Peyer's patch (tissue), 4 donors: Measurements from ENCODE around the gene PAQR4. TPM values are rescaled to one million over a fixed set of nuclear protein-coding genes. Genes with fewer than 3 reads are reported as not detected.

Source experiments
- DNase-seq, 3 donors: peaks; one replicate each; pipeline ENCODE4 v3.0.0-alpha.2; 2017 to 2019
- H3K27ac ChIP-seq, 4 donors: fragments of 200-600 bp; sonication (generic); one replicate each; pipeline ENCODE4 v1.5.1; 2016 to 2019
- H3K27me3 ChIP-seq, 2 donors: fragments of 200-600 bp; sonication (generic); one replicate each; pipeline ENCODE4 v1.5.1; 2019
- H3K36me3 ChIP-seq, 3 donors: fragments of 200-600 bp; sonication (generic); one replicate each; pipeline ENCODE4 v1.5.1; 2016 to 2019
- H3K4me1 ChIP-seq, 4 donors: fragments of 200-600 bp; sonication (generic); one replicate each; pipeline ENCODE4 v1.5.1; 2016 to 2019
- H3K4me3 ChIP-seq, 4 donors: fragments of 200-600 bp; sonication (generic); 1 replicate in 3 of 4; 2 replicates in 1 of 4; pipeline ENCODE4 v1.5.1; 2016 to 2019; ENCODE audit warnings: mild to moderate bottlenecking in 1 of 4
- H3K9me3 ChIP-seq, 4 donors: fragments of 200-600 bp; sonication (generic); one replicate each; pipeline ENCODE4 v1.5.1; 2016 to 2019; ENCODE audit warnings: mild to moderate bottlenecking in 1 of 4
- POLR2A ChIP-seq, 2 donors: fragments of 450-650 bp; IDR thresholded peaks; one replicate each; pipeline ENCODE4 v1.5.1; 2017; ENCODE audit warnings: antibody characterized with exemption in 2 of 2, mild to moderate bottlenecking in 2 of 2, moderate library complexity in 2 of 2
- small RNA-seq, 2 donors: library from RNA; depleted of rRNA; stranded (forward); fragments of <200 nt; gene quantifications; one replicate each; pipeline ENCODE3, GENCODE V24; 2016
- total RNA-seq, 4 donors: library from RNA; depleted of rRNA; stranded (reverse); fragments of >200 nt; gene quantifications; one replicate each; pipeline ENCODE4 v1.1.0, GENCODE V29; 2016
- TF ChIP-seq, protein P1 (sequence below), 6 experiments: fragments of 450-650 bp in 4 of 6; fragments of 200-600 bp in 2 of 6; sonication (generic) in 1 of 6; IDR thresholded peaks; one replicate each; pipeline ENCODE4 v1.5.1; 2017 to 2019; ENCODE audit warnings: antibody characterized with exemption in 6 of 6, mild to moderate bottlenecking in 3 of 6, moderate library complexity in 1 of 6

The PAQR4 gene
- total RNA-seq, 4 donors from 2014 or later: 6.3 to 13.2 (median 9.2) TPM

DNA sequence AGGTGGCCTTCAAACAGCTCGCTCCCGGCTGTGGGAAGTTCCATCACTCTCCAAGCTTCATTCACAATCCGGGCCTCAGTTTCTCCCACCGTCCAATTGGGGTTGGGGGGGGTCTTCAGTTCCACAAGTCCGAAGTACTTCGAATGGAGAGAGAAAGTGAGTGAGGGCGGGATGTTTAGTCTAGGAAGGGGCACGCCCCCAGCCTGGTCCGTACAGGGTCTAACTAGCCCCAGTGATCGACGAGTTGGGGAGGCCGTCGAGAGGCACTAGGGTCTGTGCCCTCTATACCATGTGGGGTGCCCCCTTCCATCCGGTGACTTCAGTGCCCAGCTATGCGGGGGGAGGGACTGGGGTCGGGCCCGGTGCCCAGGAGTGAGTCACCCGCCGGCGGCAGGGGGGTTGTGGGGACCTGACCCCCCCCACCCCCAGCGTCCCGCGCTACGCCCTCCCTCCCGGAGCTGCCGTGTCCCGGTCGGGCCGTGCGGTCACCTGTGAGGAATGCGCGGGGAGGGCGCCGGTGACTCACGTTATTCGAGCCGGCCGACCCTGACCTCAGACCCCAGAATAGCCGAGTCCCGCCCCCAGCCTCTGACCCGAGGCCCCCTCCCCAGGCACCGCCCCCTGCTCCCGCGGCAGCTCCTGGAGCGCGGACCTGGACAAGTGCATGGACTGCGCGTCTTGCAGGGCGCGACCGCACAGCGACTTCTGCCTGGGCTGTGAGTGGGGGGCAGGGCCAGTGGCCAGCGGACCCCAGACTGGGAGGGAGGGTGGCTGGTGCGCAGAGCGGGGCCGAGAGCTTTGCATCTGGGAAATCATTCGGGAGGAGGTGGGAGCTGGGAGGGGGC lies 51.7 kb downstream of the PAQR4 start:
- Histone ChIP-seq H3K36me3 (peaks cover 0 to 2% (median 0%) of the 10 kb centered on the region in 3 donors), H3K4me1 (peaks cover 11 to 49% (median 27%) of the 10 kb centered on the region in 4 donors)

GRCh38 chr16:3021449-3022207 lies 52.5 kb downstream of the PAQR4 start:
- Histone ChIP-seq H3K4me1 (peaks cover 11 to 49% (median 27%) of the 10 kb centered on the region in 4 donors), H3K9me3 (no peaks in the 10 kb centered on the region), H3K27ac (peak overlapping the region; percentile 88 to 99 (median 96)), H3K36me3 (peaks cover 0 to 10% (median 0%) of the 10 kb centered on the region in 3 donors), H3K27me3 (no peaks in the 10 kb centered on the region), H3K4me3 (peak overlapping the region; percentile 59 to 79 (median 66))
- DNase-seq: peak; percentile 86 to 93 (median 88)
- TF ChIP-seq, protein P1, sequence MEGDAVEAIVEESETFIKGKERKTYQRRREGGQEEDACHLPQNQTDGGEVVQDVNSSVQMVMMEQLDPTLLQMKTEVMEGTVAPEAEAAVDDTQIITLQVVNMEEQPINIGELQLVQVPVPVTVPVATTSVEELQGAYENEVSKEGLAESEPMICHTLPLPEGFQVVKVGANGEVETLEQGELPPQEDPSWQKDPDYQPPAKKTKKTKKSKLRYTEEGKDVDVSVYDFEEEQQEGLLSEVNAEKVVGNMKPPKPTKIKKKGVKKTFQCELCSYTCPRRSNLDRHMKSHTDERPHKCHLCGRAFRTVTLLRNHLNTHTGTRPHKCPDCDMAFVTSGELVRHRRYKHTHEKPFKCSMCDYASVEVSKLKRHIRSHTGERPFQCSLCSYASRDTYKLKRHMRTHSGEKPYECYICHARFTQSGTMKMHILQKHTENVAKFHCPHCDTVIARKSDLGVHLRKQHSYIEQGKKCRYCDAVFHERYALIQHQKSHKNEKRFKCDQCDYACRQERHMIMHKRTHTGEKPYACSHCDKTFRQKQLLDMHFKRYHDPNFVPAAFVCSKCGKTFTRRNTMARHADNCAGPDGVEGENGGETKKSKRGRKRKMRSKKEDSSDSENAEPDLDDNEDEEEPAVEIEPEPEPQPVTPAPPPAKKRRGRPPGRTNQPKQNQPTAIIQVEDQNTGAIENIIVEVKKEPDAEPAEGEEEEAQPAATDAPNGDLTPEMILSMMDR (IDR thresholded peaks at IDR 0.05): peak in 5 of 6 experiments; percentile 18 to 50 (median 36)
- no peak for TF ChIP-seq POLR2A (IDR thresholded peaks at IDR 0.05)

More for the DNA sequence above, 51.7 kb downstream of the PAQR4 start:
- no peaks in the 10 kb centered on the region for H3K27me3 ChIP-seq
- H3K9me3 ChIP-seq: no peaks in the 10 kb centered on the region
- peak; percentile 31 to 86 (median 84) for DNase-seq
- H3K27ac ChIP-seq: peak overlapping the region; percentile 88 to 99 (median 96)
- peak in 1 of 2 donors; percentile 2 for TF ChIP-seq POLR2A (IDR thresholded peaks at IDR 0.05)
- TF ChIP-seq, protein P1 (IDR thresholded peaks at IDR 0.05): no peak
- peak overlapping the region; percentile 59 to 79 (median 66) for H3K4me3 ChIP-seq

DNA sequence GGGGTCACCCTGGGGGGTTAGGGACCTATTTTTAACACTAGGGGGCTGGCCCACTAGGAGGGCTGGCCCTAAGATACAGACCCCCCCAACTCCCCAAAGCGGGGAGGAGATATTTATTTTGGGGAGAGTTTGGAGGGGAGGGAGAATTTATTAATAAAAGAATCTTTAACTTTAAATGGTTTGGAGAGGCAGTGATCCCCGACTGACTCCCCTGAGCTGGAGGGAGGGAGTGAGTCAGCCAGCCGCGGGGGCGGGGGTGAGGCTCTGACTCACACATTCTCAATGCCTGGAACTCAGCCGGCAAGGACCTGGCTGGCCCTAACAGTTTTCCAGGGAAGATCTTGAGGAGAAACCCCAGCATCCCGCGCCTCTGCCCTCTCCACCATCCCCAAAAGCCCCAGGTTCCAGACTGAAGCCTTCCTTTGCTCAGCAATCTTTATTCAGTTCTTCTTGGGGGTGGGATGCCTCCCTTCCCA lies 53.1 kb downstream of the PAQR4 start:
- peaks cover 0 to 16% (median 0%) of the 10 kb centered on the region in 3 donors for H3K36me3 ChIP-seq
- H3K4me1 ChIP-seq: peaks cover 11 to 49% (median 27%) of the 10 kb centered on the region in 4 donors
- H3K9me3 ChIP-seq: no peaks in the 10 kb centered on the region
- TF ChIP-seq, protein P1 (IDR thresholded peaks at IDR 0.05): no peak
- TF ChIP-seq POLR2A (IDR thresholded peaks at IDR 0.05): peak in 1 of 2 donors; percentile 59
- peak overlapping the region; percentile 94 to 99 (median 96) for H3K27ac ChIP-seq
- peak; percentile 58 to 93 (median 91) for DNase-seq
- peak overlapping the region; percentile 59 to 79 (median 66) for H3K4me3 ChIP-seq
- H3K27me3 ChIP-seq: no peaks in the 10 kb centered on the region

DNA sequence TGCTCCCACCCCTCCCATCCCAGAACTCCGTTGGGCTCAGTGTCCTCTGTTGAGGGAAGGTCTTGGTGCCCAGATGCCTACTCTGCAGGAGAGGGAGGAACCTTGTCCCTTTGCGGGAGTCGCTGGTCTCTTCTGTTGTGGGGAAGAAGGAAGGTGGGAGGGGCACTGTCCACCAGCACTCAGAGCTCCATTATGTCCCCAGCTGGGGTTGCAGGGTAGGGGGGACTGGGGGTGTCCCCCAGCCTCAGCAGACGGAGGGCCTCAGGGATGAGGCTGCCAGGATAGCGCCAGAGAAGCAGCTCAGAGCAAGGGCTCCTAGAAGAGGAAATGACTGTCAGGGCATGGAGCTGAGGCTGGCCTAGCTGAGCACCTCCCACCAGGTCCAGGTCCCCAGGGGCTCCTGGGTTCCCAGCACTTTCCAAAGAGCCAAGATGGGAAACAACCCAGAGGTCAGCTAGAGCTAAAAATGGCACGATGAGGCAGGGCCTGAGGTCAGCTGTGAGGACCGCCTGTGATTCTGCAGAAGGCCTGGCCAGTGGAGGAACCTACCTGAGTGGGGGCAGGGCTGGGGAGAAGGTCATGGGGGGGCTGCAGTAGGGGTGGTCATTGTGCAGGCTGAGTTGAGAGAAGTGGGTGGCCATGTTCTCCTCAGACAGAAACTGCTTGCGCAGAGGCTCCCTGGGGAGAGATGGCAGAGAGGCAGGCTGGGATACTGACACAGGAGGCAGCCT lies 53.7 kb downstream of the PAQR4 start:
- DNase-seq: no peak
- Histone ChIP-seq H3K27me3 (no peaks in the 10 kb centered on the region), H3K27ac (peak overlapping the region; percentile 94 to 99 (median 96)), H3K4me1 (peaks cover 12 to 50% (median 27%) of the 10 kb centered on the region in 4 donors), H3K4me3 (peak overlapping the region; percentile 60 to 78 (median 64)), H3K36me3 (peaks cover 0 to 18% (median 0%) of the 10 kb centered on the region in 3 donors), H3K9me3 (no peaks in the 10 kb centered on the region)
- TF ChIP-seq, protein P1 (IDR thresholded peaks at IDR 0.05): no peak
- no peak for TF ChIP-seq POLR2A (IDR thresholded peaks at IDR 0.05)

Small RNA genes lying within 50 kb of the gene (small RNA-seq; reads per million reads assigned to genes)
- gene LINC00514: 0 reads per million in 2 donors

Other genes with a start within 250 kb of the PAQR4 start
- 1 to 10 TPM in 2 of 4 donors, not detected in 2; 1.2 TPM for gene PRSS27, start 249.1 kb upstream of the PAQR4 start, total RNA-seq
- gene SRRM2, start 216.7 kb upstream of the PAQR4 start, total RNA-seq: 1,000 to 10,000 TPM in 3 of 4 donors, 100 to 1,000 TPM in 1; 683 to 3,742 (median 1,673) TPM
- gene ELOB, start 192.1 kb upstream of the PAQR4 start, total RNA-seq: 100 to 1,000 TPM in 3 of 4 donors, 10 to 100 TPM in 1; 66.8 to 243 (median 220) TPM
- not detected for gene PRSS33, start 181.8 kb upstream of the PAQR4 start, total RNA-seq
- gene PRSS41, start 170.9 kb upstream of the PAQR4 start, total RNA-seq: not detected
- gene PRSS21, start 152.1 kb upstream of the PAQR4 start, total RNA-seq: under 1 TPM in 1 of 4 donors, not detected in 3; 0.88 TPM
- 10 to 100 TPM in 1 of 4 donors, 1 to 10 TPM in 3; 2.5 to 13.0 (median 5.5) TPM for gene ZG16B, start 139.0 kb upstream of the PAQR4 start, total RNA-seq
- 1 to 10 TPM in 3 of 4 donors, not detected in 1; 1.4 to 1.9 (median 1.8) TPM for gene PRSS22, start 111.2 kb upstream of the PAQR4 start, total RNA-seq
- 10 to 100 TPM; 40.8 to 61.3 (median 53.1) TPM for gene FLYWCH2, start 86.1 kb upstream of the PAQR4 start, total RNA-seq
- gene FLYWCH1, start 57.4 kb upstream of the PAQR4 start, total RNA-seq: 10 to 100 TPM; 30.1 to 67.4 (median 46.8) TPM
- 1 to 10 TPM in 1 of 4 donors, under 1 TPM in 1, not detected in 2; 0.40 to 1.6 TPM for gene KREMEN2, start 5.1 kb upstream of the PAQR4 start, total RNA-seq
- 10 to 100 TPM in 1 of 4 donors, 1 to 10 TPM in 3; 4.3 to 23.9 (median 6.0) TPM for gene PKMYT1, start 11.1 kb downstream of the PAQR4 start, total RNA-seq
- gene CLDN9, start 43.6 kb downstream of the PAQR4 start, total RNA-seq: 1 to 10 TPM in 3 of 4 donors, under 1 TPM in 1; 0.76 to 2.5 (median 1.2) TPM
- gene CLDN6, start 48.8 kb downstream of the PAQR4 start, total RNA-seq: not detected
- 10 to 100 TPM in 3 of 4 donors, 1 to 10 TPM in 1; 4.1 to 56.4 (median 39.8) TPM for gene TNFRSF12A, start 51.0 kb downstream of the PAQR4 start, total RNA-seq
- 10 to 100 TPM; 14.0 to 38.0 (median 34.1) TPM for gene HCFC1R1, start 54.6 kb downstream of the PAQR4 start, total RNA-seq
- gene THOC6, start 54.7 kb downstream of the PAQR4 start, total RNA-seq: 10 to 100 TPM in 3 of 4 donors, 1 to 10 TPM in 1; 9.6 to 64.4 (median 27.1) TPM
- 100 to 1,000 TPM in 2 of 4 donors, 10 to 100 TPM in 2; 44.6 to 126 (median 93.8) TPM for gene BICDL2, start 67.6 kb downstream of the PAQR4 start, total RNA-seq
- 1 to 10 TPM in 3 of 4 donors, not detected in 1; 1.4 to 3.3 (median 2.4) TPM for gene MMP25, start 77.2 kb downstream of the PAQR4 start, total RNA-seq
- 100 to 1,000 TPM in 3 of 4 donors, 10 to 100 TPM in 1; 93.3 to 676 (median 590) TPM for gene IL32, start 96.3 kb downstream of the PAQR4 start, total RNA-seq
- not detected for gene ZSCAN10, start 129.9 kb downstream of the PAQR4 start, total RNA-seq
- gene ZNF205, start 143.2 kb downstream of the PAQR4 start, total RNA-seq: 10 to 100 TPM in 3 of 4 donors, 1 to 10 TPM in 1; 5.0 to 24.6 (median 16.2) TPM
- 10 to 100 TPM; 14.9 to 40.6 (median 18.4) TPM for gene ZNF213, start 165.7 kb downstream of the PAQR4 start, total RNA-seq
- not detected for gene OR1F1, start 218.9 kb downstream of the PAQR4 start, total RNA-seq